ENCODE results near the gene TMA16. TPM values are rescaled to one million over a fixed set of nuclear protein-coding genes. Genes with fewer than 3 reads are reported as not detected.
"Not testable (repeated sequence)": the region's sequence is repeated elsewhere in the genome, so short reads cannot be mapped to it uniquely, and the experiment has no call there.

Gene TMA16
- 27.3 and 32.5 TPM in 2 replicates for total RNA-seq

- peak; percentile 96 for DNase-seq
Observed at GRCh38 chr4:163494360-163495241, at the start of gene TMA16. Gene TMA16 (plus strand): TSS chr4:163494690. CDS start chr4:163494802, 112 bp downstream.

DNA sequence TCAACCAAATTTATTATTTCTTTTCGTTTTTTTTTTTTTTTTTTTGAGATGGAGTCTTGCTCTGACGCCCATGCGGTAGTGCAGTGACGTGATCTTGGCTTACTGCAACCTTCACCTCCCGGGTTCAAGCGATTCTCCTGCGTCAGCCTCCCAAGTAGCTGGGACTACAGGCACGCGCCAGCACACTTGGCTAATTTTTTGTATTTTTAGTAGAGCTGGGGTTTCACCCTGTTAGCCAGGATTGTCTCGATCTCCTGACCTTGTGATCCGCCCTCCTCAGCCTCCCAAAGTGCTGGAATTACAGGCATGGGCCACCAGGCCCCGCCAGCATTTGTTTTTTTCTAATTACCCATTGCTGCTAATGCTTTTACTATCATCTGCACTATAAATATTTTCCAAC lies 47.5 kb upstream of the TMA16 start:
- not testable (repeated sequence) for DNase-seq

DNA sequence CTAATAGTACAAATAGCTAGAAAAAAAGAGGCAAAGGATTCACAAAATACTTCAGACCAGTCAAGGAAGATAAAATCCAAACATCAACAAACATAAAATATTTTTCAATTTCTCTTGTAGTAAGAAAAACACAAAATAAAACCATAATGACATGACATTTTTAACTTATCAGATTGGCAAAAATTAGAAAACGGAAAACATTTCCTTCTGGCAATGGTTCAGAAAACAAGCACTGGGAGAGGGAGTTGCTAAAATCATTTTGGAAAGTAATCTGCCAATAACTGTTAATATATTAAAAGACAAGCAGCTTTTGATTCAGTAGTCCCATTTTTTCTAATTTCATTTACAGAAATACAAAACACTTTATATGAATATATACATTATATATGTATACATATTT lies 47.0 kb upstream of the TMA16 start:
- no peak for DNase-seq

- DNase-seq: no peak
Observed at GRCh38 chr4:163448540-163449203, 45.8 kb upstream of the TMA16 start.

GRCh38 chr4:163462556-163462955 lies 31.9 kb upstream of the TMA16 start:
- DNase-seq: no peak

GRCh38 chr4:163467082-163467770 lies 27.3 kb upstream of the TMA16 start:
- no peak for DNase-seq

GRCh38 chr4:163470391-163470790 lies 24.1 kb upstream of the TMA16 start:
- no peak for DNase-seq

- DNase-seq: no peak
Observed at GRCh38 chr4:163473130-163473529, 21.4 kb upstream of the TMA16 start.

GRCh38 chr4:163473576-163473975 lies 20.9 kb upstream of the TMA16 start, which contains the start of gene TKTL2:
Gene TKTL2 (minus strand): TSS chr4:163473754. CDS start chr4:163473734, 20 bp downstream.
- no peak for DNase-seq

- DNase-seq: no peak
Observed at GRCh38 chr4:163474027-163474426, 20.5 kb upstream of the TMA16 start.

DNA sequence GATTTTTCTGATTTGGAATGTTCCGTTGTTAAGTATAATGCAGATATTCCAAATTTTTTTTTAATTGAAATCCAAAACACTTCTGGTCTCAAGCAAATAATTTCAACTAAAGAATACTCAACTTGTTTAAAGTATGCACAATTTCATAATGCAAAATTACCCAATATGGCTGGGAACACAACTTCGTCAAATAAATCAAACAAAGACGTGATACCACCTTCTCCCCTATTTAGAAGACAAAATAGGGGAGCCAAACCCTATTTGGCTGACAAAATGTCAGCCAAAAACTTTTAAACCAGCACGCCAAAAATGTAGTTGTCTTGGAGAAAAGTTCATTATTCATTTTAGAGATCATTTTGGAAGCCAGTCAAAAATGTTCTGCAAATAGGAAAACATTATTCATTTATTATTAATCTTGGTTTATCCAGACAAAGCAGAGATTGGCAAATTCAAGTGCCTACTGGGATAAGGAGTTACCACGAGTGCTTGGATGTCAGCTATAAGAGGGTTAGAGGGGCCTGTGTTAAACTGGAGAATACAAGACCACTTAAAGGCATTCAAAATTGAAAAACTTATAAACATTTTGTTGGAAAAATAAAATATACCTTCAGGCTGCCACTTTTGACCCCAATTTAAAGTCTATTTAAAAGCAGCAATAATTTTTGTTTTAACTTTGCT lies 17.6 kb upstream of the TMA16 start:
- no peak for DNase-seq

GRCh38 chr4:163482190-163482589 lies 12.3 kb upstream of the TMA16 start:
- DNase-seq: no peak

GRCh38 chr4:163484906-163485305 lies 9.6 kb upstream of the TMA16 start:
- DNase-seq: peak; percentile 81

GRCh38 chr4:163485589-163485988 lies 8.9 kb upstream of the TMA16 start:
- no peak for DNase-seq

DNA sequence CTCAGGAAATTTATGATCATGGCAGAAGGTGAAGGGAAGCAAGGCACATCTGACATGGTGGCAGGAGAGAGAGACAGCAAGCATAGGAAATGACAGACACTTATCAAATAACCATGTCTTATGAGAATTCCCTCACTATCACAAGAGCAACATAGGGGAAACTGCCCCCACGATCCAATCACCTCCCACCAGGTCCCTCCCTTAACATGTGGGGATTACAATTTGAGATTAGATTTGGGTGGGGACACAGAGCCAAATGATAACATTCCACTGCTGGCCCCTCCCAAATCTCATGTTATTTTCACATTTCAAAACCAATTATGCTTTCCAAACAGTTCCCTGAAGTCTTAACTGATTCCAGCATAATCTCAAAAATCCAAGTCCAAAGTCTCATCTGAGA lies 8.2 kb upstream of the TMA16 start:
- no peak for DNase-seq

- no peak for DNase-seq
Observed at GRCh38 chr4:163489929-163490328, 4.6 kb upstream of the TMA16 start.

- peak; percentile 23 for DNase-seq
Observed at GRCh38 chr4:163492951-163493504, 1.5 kb upstream of the TMA16 start.

DNA sequence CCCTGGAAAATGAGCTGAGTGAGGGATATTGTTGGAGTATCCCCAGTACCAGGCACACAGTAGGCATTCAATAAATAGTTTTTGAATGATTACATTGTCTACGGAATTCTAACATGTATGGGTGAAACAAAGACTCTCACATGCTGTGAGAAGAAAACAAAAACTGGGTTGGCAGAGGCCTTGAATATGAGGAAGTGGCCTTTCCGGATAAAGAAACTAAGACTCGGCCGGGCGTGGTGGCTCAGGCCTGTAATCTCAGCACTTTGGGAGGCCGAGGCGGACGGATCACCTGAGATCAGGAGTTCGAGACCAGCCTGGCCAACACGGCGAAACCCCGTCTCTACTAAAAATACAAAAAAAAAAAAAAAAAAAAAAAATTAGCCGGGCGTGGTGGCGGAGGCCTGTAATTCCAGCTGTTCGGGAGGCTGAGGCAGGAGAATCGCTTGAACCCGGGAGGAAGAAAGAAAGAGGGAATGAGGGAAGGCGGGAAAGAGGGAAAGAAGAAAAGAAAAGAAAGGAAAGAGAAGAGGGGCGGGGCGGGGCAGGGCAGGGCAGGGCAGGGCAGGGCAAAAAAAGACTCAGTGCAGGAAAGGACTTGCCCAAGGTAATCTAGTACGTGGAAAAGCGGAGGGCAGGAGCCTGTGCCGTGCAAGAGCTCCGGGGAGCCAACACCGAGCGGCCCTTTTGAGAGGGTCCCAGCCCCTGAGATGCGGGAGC lies 689 bp upstream of the TMA16 start:
- peak; percentile 37 for DNase-seq

- DNase-seq: no peak
Observed at GRCh38 chr4:163495900-163496299, 1.4 kb downstream of the TMA16 start.

DNA sequence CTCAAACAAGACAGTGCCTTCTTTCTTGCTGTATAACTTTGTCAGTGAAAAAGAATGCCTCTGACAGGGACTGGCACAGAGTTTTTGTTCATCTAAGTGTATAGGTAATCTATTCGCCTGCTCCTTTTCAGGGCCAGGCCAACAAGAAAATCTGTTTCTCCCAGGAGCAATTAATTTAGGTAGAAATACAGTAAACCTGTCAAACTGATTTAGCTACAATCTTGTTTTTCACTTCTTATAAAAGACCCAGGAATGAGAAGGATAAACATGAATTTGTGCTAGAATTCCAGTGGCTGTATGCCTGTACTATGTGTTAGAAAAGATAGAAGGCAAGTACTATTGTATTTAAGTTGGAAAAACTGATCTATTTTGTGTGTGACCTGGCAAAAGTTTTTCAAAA lies 6.1 kb downstream of the TMA16 start:
- no peak for DNase-seq

DNA sequence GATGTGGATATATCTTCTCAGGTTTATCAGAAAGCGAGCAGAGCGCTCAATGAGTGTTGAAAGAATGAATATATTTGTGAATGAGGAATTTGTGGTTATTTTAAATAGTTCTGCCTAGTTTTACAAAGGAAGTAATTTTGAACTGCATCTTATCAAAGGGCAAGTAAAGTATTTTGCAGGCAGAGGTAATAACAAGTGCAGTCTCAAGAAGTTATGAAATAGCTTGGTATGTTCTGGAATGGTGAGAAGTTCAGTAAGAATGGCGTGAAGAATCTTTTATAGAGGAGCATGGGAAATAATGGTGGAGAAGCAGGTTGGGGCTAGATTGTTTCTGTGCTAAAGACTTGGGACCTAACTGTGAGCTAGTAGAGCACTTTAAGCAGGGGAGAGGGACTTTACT lies 10.9 kb downstream of the TMA16 start:
- no peak for DNase-seq

GRCh38 chr4:163515198-163515597 lies 20.7 kb downstream of the TMA16 start:
- DNase-seq: no peak
